Right lobe of liver (tissue), 6 donors: ENCODE measurements around the gene SNCAIP. TPM values are rescaled to one million over a fixed set of nuclear protein-coding genes. Genes with fewer than 3 reads are reported as not detected.

Source experiments
- ATAC-seq, 4 donors: fragments of 200-7000 bp; cut with Tn5 transposase; one replicate each; pipeline ENCODE4 v1.9.1; 2020; ENCODE audit warnings: mild to moderate bottlenecking in 4 of 4, moderate library complexity in 4 of 4
- DNase-seq, 3 donors: peaks; one replicate each; pipeline ENCODE4 v3.0.0-alpha.2; 2020
- H3K27ac ChIP-seq, 3 donors: fragments of 200-600 bp; one replicate each; pipeline ENCODE4 v1.8.0; 2022
- H3K27me3 ChIP-seq, 2 donors: fragments of 200-600 bp; one replicate each; pipeline ENCODE4 v1.8.0; 2022
- H3K36me3 ChIP-seq, 4 donors: fragments of 200-600 bp; sonication (generic) in 1 of 4; one replicate each; pipeline versions ENCODE4 v1.5.1 to v1.8.0; 2017 to 2022; ENCODE audit warnings: control low read depth in 1 of 4
- H3K4me1 ChIP-seq, 4 donors: fragments of 200-600 bp; sonication (generic) in 1 of 4; one replicate each; pipeline versions ENCODE4 v1.5.1 to v1.8.0; 2017 to 2022; ENCODE audit warnings: control low read depth in 1 of 4
- H3K4me3 ChIP-seq, 3 donors: fragments of 200-600 bp; one replicate each; pipeline ENCODE4 v1.8.0; 2022
- H3K9me3 ChIP-seq, 4 donors: fragments of 200-600 bp; sonication (generic) in 1 of 4; one replicate each; pipeline versions ENCODE4 v1.5.1 to v1.8.0; 2017 to 2022; ENCODE audit warnings: control low read depth in 1 of 4
- POLR2A ChIP-seq: fragments of 450-650 bp; IDR thresholded peaks from one replicate; pipeline ENCODE4 v1.6.1; 2017; ENCODE audit warnings: antibody characterized with exemption, mild to moderate bottlenecking
- WGBS: methylation state at CpG from one replicate; pipeline ENCODE4 v1.1.6; 2018; ENCODE audit warnings: low coverage, low lambda C conversion rate; ENCODE audit not compliant: insufficient coverage; ENCODE audit errors: missing lambda C conversion rate; 5-methylcytosine and 5-hydroxymethylcytosine counted together
- intact Hi-C, 2 donors: fragments of 100-400 bp; cut with DNase I; formaldehyde crosslinking; loops; one replicate each; pipeline versions ENCODE4 v1.11.2 to v1.14.1; 2022
- total RNA-seq, 6 experiments: library from RNA; depleted of rRNA in 2 of 6; stranded (reverse); fragments of >200 nt in 2 of 6; fragmentation: NEBNext Ultra II Directional in 3 of 6; extraction: Animal tissue kit (Norgen Biotek cat#: 25700) in 3 of 6; gene quantifications; one replicate each; pipeline versions ENCODE4 v1.1.0 to v1.2.4, GENCODE V29; 2016 to 2023
- TF ChIP-seq, protein P1 (sequence below), 4 donors: fragments of 200-600 bp in 3 of 4; fragments of 450-650 bp in 1 of 4; IDR thresholded peaks; one replicate each; pipeline versions ENCODE4 v1.5.1 to v1.8.0; 2016 to 2022; ENCODE audit warnings: antibody characterized with exemption in 4 of 4, mild to moderate bottlenecking in 2 of 4
- donor health status: DM: no; HTN: yes; CAD: no.
- donor health status: DM: no; HTN: no; CAD: no.
- donor health status: DM: no; HTN: no; CAD: no.
- donor health status: DM: no; HTN: yes; CAD: no.
- donor health status: DM: no; HTN: yes; CAD: no.

The SNCAIP gene
- total RNA-seq, 6 experiments from 2014 or later, result 0.19 to 0.65 (median 0.32) TPM; not detected in 1

GRCh38 chr5:122306461-122306860 lies 5.6 kb upstream of the SNCAIP start:
- WGBS, result 6% methylated on average over 2 of the region's 2 CpGs
- Histone ChIP-seq H3K36me3 (no peaks in the 10 kb centered on the region), H3K27me3 (no peaks in the 10 kb centered on the region), H3K9me3 (no peaks in the 10 kb centered on the region), H3K4me1 (no peaks in the 10 kb centered on the region), H3K27ac (no peak overlapping the region), H3K4me3 (no peak overlapping the region)
- DNase-seq (no peak), ATAC-seq (peak in 1 of 4 donors; percentile 35)
- intact Hi-C loops, result no loop called here
- TF ChIP-seq POLR2A, result no peak

DNA sequence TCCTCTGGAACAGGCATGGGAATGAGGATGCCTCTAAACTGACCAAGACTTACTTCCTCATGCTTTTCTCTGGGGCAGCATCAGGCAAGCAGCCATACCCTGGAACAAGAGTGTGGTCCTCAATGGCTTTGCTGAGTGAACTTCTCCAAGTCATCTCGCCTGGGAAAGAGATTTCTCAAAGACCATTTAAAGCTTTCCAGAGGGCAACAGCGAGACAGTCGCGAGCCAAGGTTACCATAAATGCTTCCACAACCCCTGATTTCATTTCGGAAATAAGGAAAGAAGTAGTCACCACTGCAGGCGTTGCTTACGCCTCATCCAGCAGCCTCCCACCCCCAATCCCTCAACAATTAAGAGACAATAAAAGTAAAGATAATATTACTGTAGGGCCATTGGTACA lies 1.1 kb upstream of the SNCAIP start:
- DNase-seq, result no peak

DNA sequence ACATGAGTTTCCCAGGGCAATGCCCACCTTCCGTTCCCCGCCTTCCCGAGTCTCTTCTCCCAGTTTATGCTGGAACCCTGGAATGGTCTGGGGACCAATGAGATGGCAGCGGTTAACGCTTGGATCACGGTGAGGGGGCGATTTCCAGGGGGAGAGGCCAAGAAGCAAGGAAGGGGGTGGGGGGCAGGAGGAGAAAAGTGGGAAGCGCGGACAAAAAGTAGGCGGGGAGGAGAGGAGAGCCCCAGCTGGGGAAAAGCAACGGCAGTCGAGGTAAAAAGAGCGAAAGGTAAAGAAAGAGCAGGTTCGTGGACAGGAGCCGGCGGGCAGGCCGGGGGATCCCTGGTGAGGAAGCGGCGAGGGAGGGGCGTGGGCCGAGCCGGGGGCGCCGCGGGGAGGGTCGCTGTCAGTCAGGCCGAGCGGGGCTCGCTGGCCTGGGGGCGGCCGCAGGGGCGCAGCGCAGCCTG lies 508 bp upstream of the SNCAIP start:
- ATAC-seq (no peak), DNase-seq (peak in 1 of 3 donors; percentile 19)
- whole genome bisulfite sequencing, result 10% methylated on average over 13 of the region's 33 CpGs
- intact Hi-C loops, result no loop called here
- no peaks in the 10 kb centered on the region for H3K9me3 ChIP-seq
- TF ChIP-seq, protein P1, sequence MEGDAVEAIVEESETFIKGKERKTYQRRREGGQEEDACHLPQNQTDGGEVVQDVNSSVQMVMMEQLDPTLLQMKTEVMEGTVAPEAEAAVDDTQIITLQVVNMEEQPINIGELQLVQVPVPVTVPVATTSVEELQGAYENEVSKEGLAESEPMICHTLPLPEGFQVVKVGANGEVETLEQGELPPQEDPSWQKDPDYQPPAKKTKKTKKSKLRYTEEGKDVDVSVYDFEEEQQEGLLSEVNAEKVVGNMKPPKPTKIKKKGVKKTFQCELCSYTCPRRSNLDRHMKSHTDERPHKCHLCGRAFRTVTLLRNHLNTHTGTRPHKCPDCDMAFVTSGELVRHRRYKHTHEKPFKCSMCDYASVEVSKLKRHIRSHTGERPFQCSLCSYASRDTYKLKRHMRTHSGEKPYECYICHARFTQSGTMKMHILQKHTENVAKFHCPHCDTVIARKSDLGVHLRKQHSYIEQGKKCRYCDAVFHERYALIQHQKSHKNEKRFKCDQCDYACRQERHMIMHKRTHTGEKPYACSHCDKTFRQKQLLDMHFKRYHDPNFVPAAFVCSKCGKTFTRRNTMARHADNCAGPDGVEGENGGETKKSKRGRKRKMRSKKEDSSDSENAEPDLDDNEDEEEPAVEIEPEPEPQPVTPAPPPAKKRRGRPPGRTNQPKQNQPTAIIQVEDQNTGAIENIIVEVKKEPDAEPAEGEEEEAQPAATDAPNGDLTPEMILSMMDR (IDR thresholded peaks at IDR 0.05), result no peak
- no peak for TF ChIP-seq POLR2A
- no peaks in the 10 kb centered on the region for H3K27me3 ChIP-seq
- H3K27ac ChIP-seq, result no peak overlapping the region
- peaks cover 0 to 14% (median 5%) of the 10 kb centered on the region in 4 donors for H3K4me1 ChIP-seq
- peak overlapping the region in 1 of 3 donors; percentile 46 for H3K4me3 ChIP-seq
- no peaks in the 10 kb centered on the region for H3K36me3 ChIP-seq

More for the DNA sequence above, 1.1 kb upstream of the SNCAIP start:
- ATAC-seq, result no peak
- 61% methylated on average over 7 of the region's 7 CpGs for WGBS
- no peaks in the 10 kb centered on the region for H3K36me3 ChIP-seq
- H3K9me3 ChIP-seq, result no peaks in the 10 kb centered on the region
- H3K27me3 ChIP-seq, result no peaks in the 10 kb centered on the region
- intact Hi-C loops, result no loop called here
- peaks cover 0 to 14% (median 5%) of the 10 kb centered on the region in 4 donors for H3K4me1 ChIP-seq
- H3K27ac ChIP-seq, result no peak overlapping the region
- no peak overlapping the region for H3K4me3 ChIP-seq
- no peak for TF ChIP-seq POLR2A
- TF ChIP-seq, protein P1 (IDR thresholded peaks at IDR 0.05), result no peak

- Histone ChIP-seq H3K27me3 (no peaks in the 10 kb centered on the region), H3K27ac (no peak overlapping the region), H3K9me3 (no peaks in the 10 kb centered on the region), H3K4me1 (peaks cover 0 to 14% (median 5%) of the 10 kb centered on the region in 4 donors), H3K4me3 (peak overlapping the region; percentile 25 to 46 (median 33)), H3K36me3 (no peaks in the 10 kb centered on the region)
- intact Hi-C loops, result no loop called here
- TF ChIP-seq POLR2A, result no peak
- TF ChIP-seq, protein P1 (IDR thresholded peaks at IDR 0.05), result no peak
- 4% methylated on average over 21 of the region's 31 CpGs for WGBS
- peak in 1 of 3 donors; percentile 23 for DNase-seq
- ATAC-seq, result peak; percentile 60 to 63 (median 63)
These were observed 762 bp downstream of the SNCAIP start for GRCh38 chr5:122312591-122313406.

- Histone ChIP-seq H3K36me3 (no peaks in the 10 kb centered on the region), H3K27me3 (no peaks in the 10 kb centered on the region), H3K9me3 (no peaks in the 10 kb centered on the region), H3K4me1 (peaks cover 0 to 14% (median 5%) of the 10 kb centered on the region in 4 donors), H3K4me3 (no peak overlapping the region), H3K27ac (no peak overlapping the region)
- DNase-seq (no peak), ATAC-seq (no peak)
- WGBS, result 68% methylated on average over 2 of the region's 2 CpGs
- TF ChIP-seq, protein P1 (IDR thresholded peaks at IDR 0.05), result no peak
- no peak for TF ChIP-seq POLR2A
- intact Hi-C loops, result no loop called here
These were observed 2.0 kb downstream of the SNCAIP start for GRCh38 chr5:122314036-122314435.
